NOMO-1 treated with DMSO at 0.1 percent for 48 hours (cell line): ENCODE data around the gene DAP.

ENCODE experiments used
- DNase-seq: peaks from one replicate; lab custom pipeline; 2025; ENCODE audit not compliant: unreplicated experiment; lab: John Stamatoyannopoulos, UW

DAP gene

DNA sequence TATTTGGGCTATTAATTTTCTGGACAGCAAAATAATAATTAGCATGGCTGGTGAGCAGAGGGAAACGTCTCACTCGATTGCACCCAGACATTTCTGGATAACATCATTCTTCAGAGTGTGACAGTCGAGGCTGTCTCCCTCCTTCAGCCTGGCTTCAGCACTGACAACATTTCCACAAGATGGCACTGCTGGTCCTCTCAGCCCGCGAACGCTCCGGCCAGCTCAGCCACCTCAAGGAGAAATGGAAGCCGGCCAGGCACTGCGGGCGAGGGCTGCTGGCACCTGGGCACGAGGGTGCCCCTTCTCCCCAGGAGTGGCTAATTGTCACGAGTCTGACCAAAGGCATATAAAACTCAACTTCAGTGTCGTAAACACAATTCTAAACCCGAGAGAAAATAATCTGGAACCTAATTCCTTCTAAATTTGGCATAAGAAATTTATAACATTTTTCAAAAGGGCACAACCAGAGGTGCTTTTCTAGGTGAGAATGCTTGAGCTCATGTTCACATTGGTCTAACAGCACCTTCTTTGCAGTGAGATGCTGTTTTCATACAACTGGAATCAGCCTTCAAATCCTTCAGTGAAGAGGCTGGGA, 65.9 kb downstream of the DAP start:
- peak; percentile 39 for DNase-seq

DNA sequence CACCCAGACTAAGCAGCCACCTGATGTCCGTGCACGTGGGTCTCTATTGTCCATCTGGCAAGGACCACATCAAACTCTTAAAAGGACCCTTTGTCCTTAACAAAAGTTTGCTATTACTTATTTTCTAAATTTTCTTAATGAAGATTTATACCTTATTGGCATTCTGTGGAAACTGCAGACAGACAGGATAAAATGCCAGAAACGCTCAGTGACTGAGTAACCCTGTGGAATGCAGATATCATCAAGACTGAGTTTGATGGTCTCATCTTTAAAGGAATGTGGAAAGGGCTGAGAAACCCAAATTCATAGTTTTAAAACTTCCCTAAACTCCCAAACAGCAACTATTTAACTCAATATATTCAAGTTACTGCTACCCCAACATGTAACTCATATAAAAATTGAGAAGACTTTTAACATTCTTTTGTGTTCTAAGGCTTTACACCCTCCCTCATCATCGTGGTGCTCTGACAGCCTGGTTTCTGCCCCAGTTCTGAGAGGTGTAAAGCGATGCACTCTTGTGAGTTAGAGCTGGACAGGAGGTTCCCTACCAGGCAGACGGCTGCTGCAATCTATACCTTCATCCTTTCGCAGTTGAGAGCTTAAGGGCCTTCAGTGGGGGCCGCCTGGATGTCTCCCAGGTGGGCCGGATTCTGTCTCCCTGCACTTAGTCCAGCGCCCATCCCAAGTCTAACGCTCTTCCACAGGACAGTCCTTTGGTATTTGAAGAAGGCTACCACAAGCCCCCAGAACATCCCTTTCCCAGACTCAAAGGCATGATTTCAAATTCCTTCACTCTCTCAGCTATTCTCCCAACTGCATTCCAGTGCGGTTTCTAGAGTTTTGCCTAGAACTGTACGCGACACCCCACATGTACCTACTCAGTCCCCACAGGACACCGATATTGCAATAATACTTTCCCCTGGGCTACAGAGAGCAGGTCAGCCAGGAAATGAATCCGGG, 68.9 kb downstream of the DAP start:
- DNase-seq = no peak

DNA sequence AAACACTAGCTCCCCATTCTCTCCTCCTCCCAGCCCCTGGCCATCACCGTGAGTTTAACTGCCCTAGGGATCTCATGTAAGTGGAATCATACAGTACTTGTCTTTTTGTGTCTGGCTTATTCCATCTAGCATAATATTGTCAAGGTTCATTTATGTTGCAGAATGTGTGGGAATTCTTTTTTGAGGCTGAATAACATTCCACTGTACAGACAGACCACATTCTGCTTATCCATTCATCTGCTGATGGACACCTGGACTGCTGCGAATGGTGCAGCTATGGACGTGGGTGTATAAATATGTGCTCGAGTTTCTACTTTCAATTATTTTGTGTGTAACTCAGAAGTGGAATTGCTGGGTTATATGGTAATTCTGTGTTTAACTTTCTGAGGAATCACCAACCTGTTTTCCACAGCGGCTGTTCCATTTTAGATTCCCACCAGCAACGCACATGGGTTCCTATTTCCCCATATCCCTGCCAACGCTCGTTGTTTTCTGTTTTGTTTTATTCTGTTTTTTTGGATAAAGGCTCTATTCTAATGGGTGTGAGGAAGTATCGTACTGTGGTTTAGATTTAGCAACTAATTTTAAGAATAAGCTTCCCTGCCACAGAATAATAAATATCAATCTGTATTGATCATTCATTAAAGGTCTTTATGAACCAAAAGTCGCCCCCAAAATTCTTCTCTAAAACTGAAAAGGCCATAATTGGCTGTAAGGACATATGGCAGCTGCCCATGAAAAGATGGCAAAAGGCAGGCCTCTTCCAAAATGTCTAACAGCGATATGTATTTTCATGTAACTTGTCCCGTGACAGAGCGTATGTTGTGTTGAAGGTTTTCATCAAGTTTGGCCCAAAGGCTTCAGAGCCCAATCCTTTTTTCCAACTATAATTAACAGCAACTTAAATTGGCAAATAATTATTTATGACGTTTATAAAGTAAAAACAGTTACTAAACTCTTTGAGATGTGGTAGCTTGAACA, 70.3 kb downstream of the DAP start:
- DNase-seq = no peak

DNA sequence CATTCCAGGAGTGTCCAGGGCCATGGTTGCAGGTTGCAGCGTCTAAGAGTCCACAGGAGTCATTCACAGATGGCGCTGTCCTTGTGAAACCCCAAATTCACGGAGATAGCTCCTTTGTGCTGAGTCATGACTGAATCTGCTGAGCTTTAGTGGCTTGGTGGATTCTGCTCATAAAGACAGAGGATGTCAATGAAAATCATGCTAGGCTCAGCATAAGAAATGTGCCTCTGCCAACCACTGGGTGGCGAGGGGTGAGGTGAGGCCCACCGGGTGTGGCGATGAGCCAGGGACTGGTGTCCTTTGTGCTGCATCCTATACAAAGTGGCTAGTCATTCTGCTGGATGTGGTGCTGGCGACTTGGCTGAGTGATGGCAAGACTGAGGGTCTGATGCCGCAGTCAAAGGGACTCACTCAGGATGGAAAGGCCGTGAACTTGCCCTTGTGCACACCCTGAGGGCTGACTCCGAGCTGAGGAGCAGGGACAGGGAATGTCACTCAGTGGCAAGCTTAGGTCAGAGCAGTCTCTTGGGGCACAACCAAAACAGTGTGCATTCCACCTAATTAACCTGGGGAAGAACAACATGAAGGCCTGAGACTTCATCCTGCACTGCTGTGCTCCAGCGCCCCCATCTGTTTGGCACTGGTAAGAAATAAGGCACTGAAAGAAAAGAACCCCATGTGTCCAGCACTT, 71.5 kb downstream of the DAP start:
- peak; percentile 57 for DNase-seq

DNA sequence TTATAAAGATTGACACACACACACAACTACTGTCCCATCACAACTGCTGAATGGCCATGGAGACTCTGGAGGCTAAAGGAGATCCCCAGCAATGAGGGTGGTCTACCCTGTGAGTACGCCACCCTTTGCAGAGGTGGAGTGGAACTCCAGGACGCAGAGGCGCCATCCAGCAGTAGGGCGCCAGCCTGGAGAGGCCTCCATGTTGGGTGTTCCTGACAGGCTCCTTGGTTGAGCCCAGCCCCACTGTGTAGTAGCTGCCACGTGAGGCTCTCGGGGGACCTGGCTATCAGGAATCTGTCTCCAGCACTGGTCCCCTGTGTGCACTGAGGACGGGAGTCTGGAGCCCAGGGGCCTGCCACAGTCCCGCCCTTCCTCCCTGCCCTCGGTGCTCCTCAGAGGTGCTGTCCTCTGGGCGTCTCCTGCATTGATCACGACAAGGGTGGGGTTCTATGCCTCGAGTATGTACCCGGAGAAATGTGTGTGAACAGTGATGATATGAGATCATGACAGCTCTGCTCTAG, 72.3 kb downstream of the DAP start:
- DNase-seq = no peak

DNA sequence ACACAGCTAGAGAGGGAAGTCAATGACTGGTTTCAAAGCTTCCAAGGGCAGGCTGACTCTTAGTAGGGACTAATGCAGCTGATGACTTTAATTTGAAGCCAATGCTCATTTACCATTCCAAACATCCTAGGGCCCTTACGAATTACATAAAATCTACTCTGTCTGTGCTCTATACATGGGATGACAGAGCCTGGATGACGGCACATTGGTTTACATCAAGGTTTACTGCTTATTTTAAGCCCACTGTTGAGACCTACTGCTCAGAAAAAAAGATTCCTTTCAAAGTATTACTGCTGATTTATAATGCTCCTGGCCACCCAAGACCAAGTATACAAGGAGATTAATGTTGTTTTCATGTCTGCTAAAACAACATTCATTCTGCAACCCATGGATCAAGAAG, 74.1 kb downstream of the DAP start:
- DNase-seq = no peak

DNA sequence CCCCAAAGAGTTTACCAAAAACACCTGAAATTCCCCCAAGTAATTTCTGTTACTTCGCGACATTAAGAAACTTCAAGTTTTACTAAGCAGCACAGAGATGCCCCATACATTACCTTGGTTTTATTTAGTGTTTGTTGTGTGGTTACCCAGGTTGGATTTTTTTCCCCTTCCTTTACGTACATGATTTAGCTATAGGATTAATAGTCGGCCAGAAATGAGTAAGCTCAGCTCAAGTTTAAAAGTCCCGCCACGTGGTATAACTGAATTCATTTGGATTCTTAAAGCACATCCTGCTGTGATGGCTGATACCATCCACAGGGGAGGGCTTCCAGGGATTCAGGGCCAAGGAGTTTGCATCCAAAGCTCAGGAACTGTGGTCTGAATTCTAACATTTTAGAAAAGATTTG, 75.9 kb downstream of the DAP start:
- no peak for DNase-seq

DNA sequence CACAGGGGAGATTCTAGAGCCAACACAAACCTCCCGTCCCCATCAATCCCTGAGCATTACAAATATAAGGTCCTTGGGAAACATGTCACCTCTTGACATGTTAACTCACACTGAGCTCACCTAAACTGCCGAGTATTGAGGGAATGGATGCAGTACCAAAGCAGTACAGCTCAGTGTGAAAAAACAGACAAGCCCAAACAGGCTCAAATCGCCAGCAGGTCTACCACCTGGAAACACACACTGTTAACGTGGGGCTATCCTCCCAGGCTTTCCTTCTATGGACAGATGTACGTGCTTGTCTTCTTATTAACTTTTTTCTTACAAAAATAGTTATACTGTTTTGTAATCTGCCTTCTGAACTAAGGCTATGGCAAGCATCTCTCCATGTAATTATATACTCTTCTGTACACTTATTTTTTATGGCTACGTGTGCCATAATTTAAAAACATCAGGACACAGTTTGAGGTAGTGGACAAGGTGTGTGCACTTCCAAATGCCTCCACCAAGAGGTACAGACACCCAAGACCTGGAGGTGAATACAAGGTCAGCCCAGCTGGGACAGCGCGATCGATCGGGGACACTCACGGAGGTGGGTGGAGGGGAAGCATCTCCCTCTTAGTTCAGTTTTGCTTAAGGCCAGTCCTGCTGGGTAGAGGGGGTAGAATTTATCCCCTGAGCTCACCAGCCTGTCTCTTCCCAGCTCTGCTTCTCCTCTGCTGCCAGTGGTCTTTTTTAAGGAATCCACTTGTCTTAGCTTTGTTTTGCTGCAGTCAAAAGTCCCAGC, 76.5 kb downstream of the DAP start:
- DNase-seq = no peak

DNA sequence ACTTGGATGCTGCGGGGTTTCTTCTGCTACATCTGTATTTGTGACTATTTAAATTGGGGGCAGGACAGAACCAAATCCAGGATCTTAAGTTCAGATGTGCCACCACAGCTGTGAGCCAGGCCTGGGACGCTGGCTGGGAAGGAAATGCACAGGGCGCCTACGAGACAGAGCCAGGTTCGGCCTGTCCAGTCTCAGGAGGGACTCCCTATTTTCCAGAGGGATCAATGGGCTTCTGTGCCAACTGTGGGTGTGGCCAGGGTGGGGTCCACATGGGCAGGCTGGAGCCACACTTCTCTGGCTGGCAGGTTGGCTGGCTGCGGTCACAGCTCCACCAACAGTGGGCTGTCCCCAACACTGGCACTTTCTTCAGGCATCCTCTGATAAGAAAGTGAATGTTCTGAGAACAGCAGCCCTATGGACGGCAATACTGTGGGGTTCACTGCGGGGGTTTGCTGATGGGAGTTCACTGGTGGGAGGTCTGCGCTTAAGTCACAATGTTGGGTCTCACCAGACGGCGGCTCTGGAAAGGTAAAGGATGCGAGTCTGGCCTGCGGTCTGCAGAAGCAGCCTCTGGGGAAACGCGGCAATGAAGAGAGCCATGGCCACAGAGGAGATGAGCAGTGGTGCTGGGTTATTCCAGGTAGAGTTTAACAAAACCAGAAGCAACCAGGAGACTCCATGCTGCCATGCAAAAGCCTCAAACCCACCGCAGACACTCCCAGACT, 78.1 kb downstream of the DAP start:
- DNase-seq = no peak

DNA sequence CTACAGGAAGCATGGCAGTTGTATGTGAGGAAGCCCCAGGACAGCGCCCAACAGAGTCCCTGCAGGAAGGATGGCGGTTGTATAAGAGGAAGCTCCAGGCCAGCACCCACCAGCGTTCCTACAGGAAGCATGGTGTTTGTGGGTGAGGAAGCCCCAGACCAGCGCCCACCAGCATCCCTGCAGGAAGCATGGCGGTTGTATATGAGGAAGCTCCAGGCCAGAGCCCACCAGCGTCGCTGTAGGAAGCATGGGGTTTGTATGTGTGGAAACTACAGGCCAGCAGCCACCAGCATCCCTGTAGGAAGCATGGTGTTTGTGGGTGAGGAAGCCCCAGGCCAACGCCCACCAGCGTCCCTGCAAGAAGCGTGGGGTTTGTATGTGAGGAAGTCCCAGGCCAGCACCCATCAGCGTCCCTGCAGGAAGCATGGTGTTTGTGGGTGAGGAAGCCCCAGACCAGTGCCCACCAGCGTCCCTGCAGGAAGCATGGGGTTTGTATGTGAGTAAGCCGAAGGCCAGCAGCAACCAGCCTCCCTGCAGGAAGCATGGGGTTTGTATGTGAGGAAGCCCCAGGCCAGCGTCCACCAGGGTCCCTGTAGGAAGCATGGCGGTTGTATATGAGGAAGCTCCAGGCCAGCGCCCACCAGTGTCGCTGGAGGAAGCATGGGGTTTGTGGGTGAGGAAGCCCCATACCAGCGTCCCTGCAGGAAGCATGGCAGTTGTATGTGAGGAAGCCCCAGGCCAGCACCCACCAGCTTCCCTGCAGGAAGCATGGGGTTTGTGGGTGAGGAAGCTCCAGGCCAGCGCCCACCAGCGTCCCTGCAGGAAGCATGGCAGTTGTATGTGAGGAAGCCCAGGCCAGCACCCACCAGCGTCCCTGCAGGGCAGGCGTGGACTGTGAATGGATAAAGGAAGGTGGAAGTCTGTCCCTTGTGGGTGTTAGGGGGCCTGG, 79.0 kb downstream of the DAP start:
- DNase-seq = no peak

DNA sequence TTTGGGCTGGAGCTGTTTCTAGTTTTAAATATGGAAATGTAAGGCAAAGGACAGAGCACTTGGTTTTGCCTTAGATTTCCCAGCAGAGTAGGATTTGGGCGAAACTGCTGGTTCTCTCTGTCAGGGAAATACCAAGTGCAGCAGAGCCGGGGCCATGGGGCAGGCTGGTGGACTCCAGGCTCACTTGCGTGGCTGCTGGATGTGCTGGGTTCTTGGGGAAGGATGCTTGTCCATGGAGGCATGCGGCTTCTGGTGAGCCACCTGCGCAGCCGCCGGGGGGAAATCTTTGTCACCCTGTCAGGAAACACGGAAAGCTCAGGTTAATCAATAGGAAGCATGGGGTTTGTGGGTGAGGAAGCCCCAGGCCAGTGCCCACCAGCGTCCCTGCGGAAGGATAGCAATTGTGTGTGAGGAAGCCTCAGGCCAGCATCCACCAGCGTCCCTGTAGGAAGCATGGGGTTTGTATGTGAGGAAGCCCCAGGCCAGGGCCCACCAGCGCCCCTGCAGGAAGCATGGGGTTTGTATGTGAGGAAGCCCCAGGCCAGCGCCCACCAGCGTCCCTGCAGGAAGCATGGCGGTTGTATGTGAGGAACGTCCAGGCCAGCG, 80.1 kb downstream of the DAP start:
- DNase-seq = no peak

DNA sequence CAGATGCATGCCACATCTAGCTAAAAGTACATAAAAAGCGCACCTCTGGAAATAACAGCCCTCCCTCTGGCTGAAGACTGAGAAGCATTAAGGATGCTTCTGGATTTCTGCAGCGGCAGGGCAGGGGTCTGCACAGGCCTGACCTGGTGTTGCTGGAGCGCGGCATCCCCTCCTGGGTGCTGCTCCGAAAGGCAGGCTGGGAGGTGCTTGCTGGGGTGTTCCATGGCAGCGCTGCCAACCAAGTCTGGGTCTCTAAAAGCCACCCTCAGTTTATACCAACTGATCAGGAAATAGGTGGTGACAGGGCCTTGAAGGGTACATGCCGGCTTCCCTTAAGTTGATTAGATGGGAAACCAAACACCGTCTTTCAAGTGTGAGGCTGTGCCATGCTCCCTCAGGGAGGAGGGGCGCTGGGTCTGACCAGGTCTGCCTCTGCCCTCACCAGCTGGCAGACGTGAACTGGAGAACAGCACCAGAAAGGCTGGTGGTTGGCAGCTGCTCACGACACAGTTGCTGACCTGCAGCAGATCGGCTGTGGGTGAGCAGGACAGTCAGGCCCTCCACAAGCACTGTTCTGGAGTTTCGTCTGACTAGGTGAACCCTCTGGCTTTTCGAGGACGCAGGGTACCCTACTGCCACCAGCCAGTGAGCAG, 81.6 kb downstream of the DAP start:
- no peak for DNase-seq

DNA sequence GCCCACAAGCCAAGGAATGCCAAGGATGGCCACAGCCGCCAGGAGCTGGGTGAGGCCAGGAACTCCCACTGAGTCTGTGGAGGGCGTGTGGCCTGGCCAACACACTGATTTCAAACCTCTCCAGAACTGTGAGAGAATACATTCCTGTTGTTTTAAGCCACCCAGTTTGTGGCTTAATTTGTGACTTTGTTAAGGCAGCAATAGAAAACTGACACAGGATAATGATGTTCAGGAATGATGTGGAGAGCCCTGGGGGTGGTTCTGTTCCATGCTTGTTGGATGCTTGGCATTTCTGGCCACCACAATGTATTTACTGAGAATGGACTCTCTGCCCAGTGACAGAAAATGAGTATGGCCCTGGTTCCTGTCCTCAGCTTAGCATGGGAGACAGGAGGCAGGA, 82.8 kb downstream of the DAP start:
- DNase-seq = no peak

DNA sequence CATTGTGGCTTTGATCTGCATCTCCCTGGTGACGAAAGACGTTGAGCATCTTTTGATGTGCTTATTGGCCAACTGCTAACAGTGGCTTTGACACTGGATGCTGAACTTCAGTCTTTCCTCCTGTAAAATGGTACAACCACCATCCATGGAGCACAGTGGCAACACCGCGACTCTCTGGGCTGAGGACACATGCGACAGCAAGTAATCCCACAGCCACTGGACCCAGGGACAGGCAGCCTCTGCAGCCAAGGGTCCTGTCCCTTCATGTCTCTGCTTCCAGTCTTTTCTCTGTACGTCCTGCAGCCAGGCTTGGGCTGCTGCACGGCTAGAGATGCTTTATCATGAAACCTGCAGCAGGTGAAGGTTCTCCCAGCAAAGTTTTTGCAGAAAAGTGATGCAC, 83.5 kb downstream of the DAP start:
- no peak for DNase-seq

DNA sequence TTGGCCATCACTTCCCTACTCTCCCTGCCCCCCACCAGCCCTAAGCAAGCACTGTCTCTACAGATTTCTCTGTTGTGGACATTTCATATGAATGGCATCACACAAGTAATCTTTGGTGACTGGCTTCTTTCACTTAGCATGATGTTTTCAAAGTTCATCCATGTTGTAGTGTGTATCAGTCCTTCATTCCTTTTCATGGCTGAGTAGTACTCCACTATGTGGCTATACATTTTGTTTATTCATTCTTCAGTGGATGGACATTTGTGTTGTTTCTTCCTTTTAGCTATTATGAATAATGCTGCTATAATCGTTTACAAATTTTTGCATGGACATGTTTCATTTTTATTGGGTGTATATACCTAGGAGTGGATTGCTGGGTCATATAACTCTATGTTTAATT, 84.1 kb downstream of the DAP start:
- DNase-seq = no peak

DNA sequence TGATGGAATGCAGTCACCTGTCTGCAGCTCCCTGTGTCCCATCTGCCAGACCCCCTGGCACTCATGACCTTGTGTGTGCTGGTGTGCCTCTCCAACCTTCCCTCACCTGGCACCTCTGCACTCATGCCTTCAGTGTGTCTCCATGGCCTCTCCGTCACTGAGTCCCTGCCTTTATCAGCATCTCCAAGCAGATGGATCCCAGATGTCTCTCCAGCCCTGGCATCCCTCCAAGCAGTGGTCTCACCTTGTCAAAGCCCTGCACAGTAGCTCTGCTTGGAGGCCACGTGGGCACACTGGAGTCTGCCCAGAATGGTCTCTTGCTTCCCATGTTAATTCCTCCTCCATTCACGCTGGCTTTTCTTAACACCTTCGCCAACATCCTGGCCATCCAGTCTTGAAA, 84.8 kb downstream of the DAP start:
- DNase-seq = no peak

DNA sequence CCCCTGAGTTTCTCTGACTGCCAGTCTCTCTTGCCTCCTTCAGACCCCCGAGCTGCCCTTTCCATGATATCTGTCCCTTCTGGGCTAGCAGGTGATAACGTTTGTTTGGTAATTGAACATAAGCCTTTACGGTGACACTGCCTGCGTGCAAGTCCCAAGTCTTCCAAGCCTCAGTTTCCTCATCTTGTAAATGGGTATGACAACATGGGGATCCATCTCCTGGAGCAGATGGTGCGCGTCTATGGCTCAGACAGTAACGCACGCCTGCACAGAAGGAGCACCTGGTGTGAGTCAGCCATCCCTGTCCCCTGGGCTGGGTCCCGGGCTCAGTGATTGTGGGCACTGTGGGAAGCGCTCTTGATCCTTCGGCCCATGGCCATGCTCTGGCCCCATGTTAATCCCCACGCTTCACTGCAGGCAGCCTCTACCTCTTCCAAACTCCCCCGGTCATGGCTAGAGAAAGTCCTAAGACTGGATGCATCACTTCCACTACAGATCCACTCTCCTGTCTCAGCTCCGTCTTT, 85.8 kb downstream of the DAP start:
- no peak for DNase-seq
